HEK293 (cell line): Measurements from ENCODE around the gene FAM171A2.
A peak's percentile ranks its signal among the peaks of the same experiment; 100 is the strongest.

ENCODE experiments used
- GLIS1 ChIP-seq: fragments of 450-650 bp; formaldehyde crosslinking; IDR thresholded peaks from 2 replicates; pipeline ENCODE4 v1.5.1; 2016; ENCODE audit warnings: missing biosample characterization, missing genetic modification characterization
- HOXC10 ChIP-seq: sonication (generic); formaldehyde crosslinking; IDR thresholded peaks from 2 replicates; pipeline ENCODE4 v1.8.1; 2023; ENCODE audit warnings: mild to moderate bottlenecking, missing genetic modification reagents
- TCF7L2 ChIP-seq: IDR thresholded peaks from 2 replicates; pipeline ENCODE4 v1.6.1; 2011; ENCODE audit warnings: low read depth, mild to moderate bottlenecking, inconsistent platforms, low read length, moderate library complexity, borderline replicate concordance
- YY2 ChIP-seq: fragments of 450-650 bp; formaldehyde crosslinking; IDR thresholded peaks from 2 replicates; pipeline ENCODE4 v1.5.1; 2016; ENCODE audit warnings: missing biosample characterization, missing genetic modification characterization
- ZEB2 ChIP-seq: fragments of 450-650 bp; formaldehyde crosslinking; IDR thresholded peaks from 2 replicates; pipeline ENCODE4 v1.5.1; 2016; ENCODE audit warnings: missing biosample characterization, missing genetic modification characterization
- ZFP37 ChIP-seq: fragments of 450-650 bp; formaldehyde crosslinking; IDR thresholded peaks from 2 replicates; pipeline ENCODE4 v1.5.1; 2016; ENCODE audit warnings: missing biosample characterization, missing genetic modification characterization
- ZNF133 ChIP-seq: fragments of 450-650 bp; formaldehyde crosslinking; IDR thresholded peaks from 2 replicates; pipeline ENCODE4 v1.5.1; 2016; ENCODE audit warnings: missing biosample characterization, missing genetic modification characterization
- ZNF140 ChIP-seq: fragments of 450-650 bp; formaldehyde crosslinking; IDR thresholded peaks from 2 replicates; pipeline ENCODE4 v1.5.1; 2016; ENCODE audit warnings: missing biosample characterization, missing genetic modification characterization
- ZNF221 ChIP-seq: fragments of 450-650 bp; formaldehyde crosslinking; IDR thresholded peaks from 2 replicates; pipeline ENCODE4 v1.5.1; 2017; ENCODE audit warnings: missing biosample characterization, missing genetic modification characterization, borderline replicate concordance
- ZNF24 ChIP-seq: fragments of 450-650 bp; formaldehyde crosslinking; IDR thresholded peaks from 2 replicates; pipeline ENCODE4 v1.5.1; 2016; ENCODE audit warnings: missing biosample characterization, missing genetic modification characterization
- ZNF292 ChIP-seq: fragments of 450-650 bp; formaldehyde crosslinking; IDR thresholded peaks from 2 replicates; pipeline ENCODE4 v1.5.1; 2016; ENCODE audit warnings: low read depth, missing biosample characterization, missing genetic modification characterization, borderline replicate concordance
- ZNF341 ChIP-seq: fragments of 450-650 bp; formaldehyde crosslinking; IDR thresholded peaks from 2 replicates; pipeline ENCODE4; 2016; ENCODE audit warnings: low read depth, missing biosample characterization, missing genetic modification characterization
- ZNF48 ChIP-seq: fragments of 450-650 bp; formaldehyde crosslinking; IDR thresholded peaks from 2 replicates; pipeline ENCODE4 v1.5.1; 2016; ENCODE audit warnings: missing biosample characterization, missing genetic modification characterization
- ZNF529 ChIP-seq: fragments of 450-650 bp; formaldehyde crosslinking; IDR thresholded peaks from 2 replicates; pipeline ENCODE4 v1.5.1; 2017; ENCODE audit warnings: missing genetic modification characterization, missing biosample characterization; ENCODE audit not compliant: insufficient replicate concordance
- ZNF549 ChIP-seq: fragments of 450-650 bp; IDR thresholded peaks from 2 replicates; pipeline ENCODE4 v1.5.1; 2018; ENCODE audit warnings: missing biosample characterization, missing genetic modification characterization, mild to moderate bottlenecking, inconsistent platforms, moderate library complexity
- ZNF561 ChIP-seq: fragments of 450-650 bp; IDR thresholded peaks from 2 replicates; pipeline ENCODE4 v1.5.1; 2018; ENCODE audit warnings: missing biosample characterization, missing genetic modification characterization, borderline replicate concordance
- ZNF610 ChIP-seq: fragments of 450-650 bp; formaldehyde crosslinking; IDR thresholded peaks from 2 replicates; pipeline ENCODE4 v1.5.1; 2016; ENCODE audit warnings: missing biosample characterization, missing genetic modification characterization, borderline replicate concordance
- ZNF624 ChIP-seq: fragments of 450-650 bp; formaldehyde crosslinking; IDR thresholded peaks from 2 replicates; pipeline ENCODE4 v1.5.1; 2017; ENCODE audit warnings: missing biosample characterization, missing genetic modification characterization
- ZNF626 ChIP-seq: fragments of 450-650 bp; sonication (Bioruptor Pico); formaldehyde crosslinking; IDR thresholded peaks from 2 replicates; pipeline ENCODE4 v1.5.1; 2018; ENCODE audit warnings: missing biosample characterization, missing genetic modification characterization, inconsistent platforms
- ZNF660 ChIP-seq: fragments of 450-650 bp; IDR thresholded peaks from 2 replicates; pipeline ENCODE4 v1.5.1; 2018; ENCODE audit warnings: missing biosample characterization, mild to moderate bottlenecking, missing genetic modification characterization
- ZNF664 ChIP-seq: fragments of 450-650 bp; formaldehyde crosslinking; IDR thresholded peaks from 2 replicates; pipeline ENCODE4 v1.5.1; 2016; ENCODE audit warnings: missing biosample characterization, missing genetic modification characterization
- ZNF830 ChIP-seq: fragments of 450-650 bp; IDR thresholded peaks from 2 replicates; pipeline ENCODE4 v1.5.0; 2018; ENCODE audit warnings: missing biosample characterization, missing genetic modification characterization, low read depth, mild to moderate bottlenecking, moderate library complexity
- ZSCAN16 ChIP-seq: fragments of 450-650 bp; formaldehyde crosslinking; IDR thresholded peaks from 2 replicates; pipeline ENCODE4 v1.5.1; 2016; ENCODE audit warnings: missing biosample characterization, missing genetic modification characterization
- ZXDB ChIP-seq: fragments of 450-650 bp; formaldehyde crosslinking; IDR thresholded peaks from 2 replicates; pipeline ENCODE4 v1.5.1; 2016; ENCODE audit warnings: missing biosample characterization, missing genetic modification characterization
- TF ChIP-seq, protein P1 (sequence below): fragments of 450-650 bp; formaldehyde crosslinking; IDR thresholded peaks from 2 replicates; pipeline ENCODE4 v1.5.1; 2016; ENCODE audit warnings: missing biosample characterization, missing genetic modification characterization
- TF ChIP-seq, protein P2 (sequence below): fragments of 450-650 bp; formaldehyde crosslinking; IDR thresholded peaks from 2 replicates; pipeline ENCODE4 v1.5.1; 2017; ENCODE audit warnings: missing biosample characterization, missing genetic modification characterization
- TF ChIP-seq, protein P3 (sequence below): fragments of 450-650 bp; formaldehyde crosslinking; IDR thresholded peaks from 2 replicates; pipeline ENCODE4 v1.5.1; 2016; ENCODE audit warnings: missing biosample characterization, missing genetic modification characterization
- TF ChIP-seq, protein P4 (sequence below): fragments of 450-650 bp; formaldehyde crosslinking; IDR thresholded peaks from 2 replicates; pipeline ENCODE4 v1.5.1; 2016; ENCODE audit warnings: missing biosample characterization, missing genetic modification characterization
- TF ChIP-seq, protein P5 (sequence below): IDR thresholded peaks from 2 replicates; pipeline ENCODE4 v1.6.1; 2011; ENCODE audit warnings: mild to moderate bottlenecking, low read depth, low read length, borderline replicate concordance
- TF ChIP-seq, protein P6 (sequence below): fragments of 450-650 bp; formaldehyde crosslinking; IDR thresholded peaks from 2 replicates; pipeline ENCODE4 v1.5.1; 2016; ENCODE audit warnings: missing biosample characterization, missing genetic modification characterization

Gene FAM171A2

DNA sequence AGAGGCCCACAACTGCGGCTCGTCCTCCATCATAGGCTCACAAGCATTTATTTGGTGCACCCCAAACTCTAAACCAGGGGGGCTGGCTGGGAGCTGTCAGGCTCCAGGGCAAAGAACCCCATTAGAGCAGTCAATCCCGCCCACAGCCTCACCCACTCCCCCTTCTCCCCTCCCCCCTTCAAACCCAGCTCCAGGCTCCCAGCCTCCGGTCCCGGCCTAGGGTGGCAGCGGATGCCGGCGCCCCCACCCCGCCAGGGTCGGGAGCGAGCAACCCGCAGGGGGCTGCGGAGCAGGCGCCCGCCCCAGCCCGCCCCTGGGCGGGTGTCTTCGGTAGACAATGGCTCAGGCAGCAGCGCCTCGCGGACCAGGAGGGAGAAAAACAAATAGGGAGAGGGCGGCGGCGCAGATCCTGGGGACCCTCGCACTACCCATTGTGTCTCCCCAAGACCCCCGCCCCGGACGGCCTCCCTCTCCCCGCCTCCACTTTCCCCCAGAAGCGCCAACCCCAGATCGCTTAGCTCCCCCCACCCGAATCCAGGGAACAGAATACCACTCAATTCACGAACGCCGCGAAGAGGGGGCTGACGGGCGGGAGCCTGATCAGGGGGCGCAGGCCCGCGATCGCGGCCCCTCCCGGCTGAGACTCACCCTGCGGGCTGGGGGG lies 572 bp downstream of the FAM171A2 start (continued):
- TF ChIP-seq ZNF830 (tag by site-specific recombination) = no peak
- TF ChIP-seq, protein P1, sequence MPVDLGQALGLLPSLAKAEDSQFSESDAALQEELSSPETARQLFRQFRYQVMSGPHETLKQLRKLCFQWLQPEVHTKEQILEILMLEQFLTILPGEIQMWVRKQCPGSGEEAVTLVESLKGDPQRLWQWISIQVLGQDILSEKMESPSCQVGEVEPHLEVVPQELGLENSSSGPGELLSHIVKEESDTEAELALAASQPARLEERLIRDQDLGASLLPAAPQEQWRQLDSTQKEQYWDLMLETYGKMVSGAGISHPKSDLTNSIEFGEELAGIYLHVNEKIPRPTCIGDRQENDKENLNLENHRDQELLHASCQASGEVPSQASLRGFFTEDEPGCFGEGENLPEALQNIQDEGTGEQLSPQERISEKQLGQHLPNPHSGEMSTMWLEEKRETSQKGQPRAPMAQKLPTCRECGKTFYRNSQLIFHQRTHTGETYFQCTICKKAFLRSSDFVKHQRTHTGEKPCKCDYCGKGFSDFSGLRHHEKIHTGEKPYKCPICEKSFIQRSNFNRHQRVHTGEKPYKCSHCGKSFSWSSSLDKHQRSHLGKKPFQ (tag by site-specific recombination) = no peak
- no peak for TF ChIP-seq ZNF341 (tag by site-specific recombination)
- no peak for TF ChIP-seq ZNF660 (tag by site-specific recombination)
- TF ChIP-seq ZNF664 (tag by site-specific recombination) = no peak
- no peak for TF ChIP-seq TCF7L2
- no peak for TF ChIP-seq ZNF48 (tag by site-specific recombination)
- no peak for TF ChIP-seq ZXDB (tag by site-specific recombination)
- no peak for TF ChIP-seq ZNF292
- no peak for TF ChIP-seq YY2 (tag by site-specific recombination)
- no peak for TF ChIP-seq ZNF140 (tag by site-specific recombination)
- no peak; the same call in 1 of the 2 replicates for TF ChIP-seq ZNF561 (tag by site-specific recombination)
- TF ChIP-seq ZNF529 (tag by site-specific recombination) = no peak
- TF ChIP-seq, protein P2, sequence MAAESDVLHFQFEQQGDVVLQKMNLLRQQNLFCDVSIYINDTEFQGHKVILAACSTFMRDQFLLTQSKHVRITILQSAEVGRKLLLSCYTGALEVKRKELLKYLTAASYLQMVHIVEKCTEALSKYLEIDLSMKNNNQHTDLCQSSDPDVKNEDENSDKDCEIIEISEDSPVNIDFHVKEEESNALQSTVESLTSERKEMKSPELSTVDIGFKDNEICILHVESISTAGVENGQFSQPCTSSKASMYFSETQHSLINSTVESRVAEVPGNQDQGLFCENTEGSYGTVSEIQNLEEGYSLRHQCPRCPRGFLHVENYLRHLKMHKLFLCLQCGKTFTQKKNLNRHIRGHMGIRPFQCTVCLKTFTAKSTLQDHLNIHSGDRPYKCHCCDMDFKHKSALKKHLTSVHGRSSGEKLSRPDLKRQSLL (tag by site-specific recombination) = peak; percentile 1; the same call in 1 of the 2 replicates
- no peak for TF ChIP-seq ZNF133 (tag by site-specific recombination)
- no peak for TF ChIP-seq ZNF24
- TF ChIP-seq, protein P3, sequence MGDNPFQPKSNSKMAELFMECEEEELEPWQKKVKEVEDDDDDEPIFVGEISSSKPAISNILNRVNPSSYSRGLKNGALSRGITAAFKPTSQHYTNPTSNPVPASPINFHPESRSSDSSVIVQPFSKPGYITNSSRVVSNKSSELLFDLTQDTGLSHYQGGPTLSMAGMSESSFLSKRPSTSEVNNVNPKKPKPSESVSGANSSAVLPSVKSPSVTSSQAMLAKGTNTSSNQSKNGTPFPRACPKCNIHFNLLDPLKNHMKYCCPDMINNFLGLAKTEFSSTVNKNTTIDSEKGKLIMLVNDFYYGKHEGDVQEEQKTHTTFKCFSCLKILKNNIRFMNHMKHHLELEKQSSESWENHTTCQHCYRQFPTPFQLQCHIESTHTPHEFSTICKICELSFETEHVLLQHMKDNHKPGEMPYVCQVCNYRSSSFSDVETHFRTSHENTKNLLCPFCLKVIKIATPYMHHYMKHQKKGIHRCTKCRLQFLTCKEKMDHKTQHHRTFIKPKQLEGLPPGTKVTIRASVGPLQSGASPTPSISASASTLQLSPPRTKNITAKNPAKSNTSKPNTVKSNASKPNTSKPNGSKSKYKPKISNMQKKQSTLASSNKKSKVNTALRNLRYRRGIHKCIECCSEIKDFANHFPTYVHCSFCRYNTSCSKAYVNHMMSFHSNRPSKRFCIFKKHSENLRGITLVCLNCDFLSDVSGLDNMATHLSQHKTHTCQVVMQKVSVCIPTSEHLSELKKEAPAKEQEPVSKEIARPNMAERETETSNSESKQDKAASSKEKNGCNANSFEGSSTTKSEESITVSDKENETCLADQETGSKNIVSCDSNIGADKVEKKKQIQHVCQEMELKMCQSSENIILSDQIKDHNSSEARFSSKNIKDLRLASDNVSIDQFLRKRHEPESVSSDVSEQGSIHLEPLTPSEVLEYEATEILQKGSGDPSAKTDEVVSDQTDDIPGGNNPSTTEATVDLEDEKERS (tag by site-specific recombination) = no peak
- no peak for TF ChIP-seq ZSCAN16 (tag by site-specific recombination)
- TF ChIP-seq, protein P4, sequence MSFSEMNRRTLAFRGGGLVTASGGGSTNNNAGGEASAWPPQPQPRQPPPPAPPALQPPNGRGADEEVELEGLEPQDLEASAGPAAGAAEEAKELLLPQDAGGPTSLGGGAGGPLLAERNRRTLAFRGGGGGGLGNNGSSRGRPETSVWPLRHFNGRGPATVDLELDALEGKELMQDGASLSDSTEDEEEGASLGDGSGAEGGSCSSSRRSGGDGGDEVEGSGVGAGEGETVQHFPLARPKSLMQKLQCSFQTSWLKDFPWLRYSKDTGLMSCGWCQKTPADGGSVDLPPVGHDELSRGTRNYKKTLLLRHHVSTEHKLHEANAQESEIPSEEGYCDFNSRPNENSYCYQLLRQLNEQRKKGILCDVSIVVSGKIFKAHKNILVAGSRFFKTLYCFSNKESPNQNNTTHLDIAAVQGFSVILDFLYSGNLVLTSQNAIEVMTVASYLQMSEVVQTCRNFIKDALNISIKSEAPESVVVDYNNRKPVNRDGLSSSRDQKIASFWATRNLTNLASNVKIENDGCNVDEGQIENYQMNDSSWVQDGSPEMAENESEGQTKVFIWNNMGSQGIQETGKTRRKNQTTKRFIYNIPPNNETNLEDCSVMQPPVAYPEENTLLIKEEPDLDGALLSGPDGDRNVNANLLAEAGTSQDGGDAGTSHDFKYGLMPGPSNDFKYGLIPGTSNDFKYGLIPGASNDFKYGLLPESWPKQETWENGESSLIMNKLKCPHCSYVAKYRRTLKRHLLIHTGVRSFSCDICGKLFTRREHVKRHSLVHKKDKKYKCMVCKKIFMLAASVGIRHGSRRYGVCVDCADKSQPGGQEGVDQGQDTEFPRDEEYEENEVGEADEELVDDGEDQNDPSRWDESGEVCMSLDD (tag by site-specific recombination) = peak; percentile 49; the same call in 1 of the 2 replicates
- TF ChIP-seq HOXC10 = no peak
- TF ChIP-seq ZNF610 (tag by site-specific recombination) = no peak
- TF ChIP-seq, protein P5, sequence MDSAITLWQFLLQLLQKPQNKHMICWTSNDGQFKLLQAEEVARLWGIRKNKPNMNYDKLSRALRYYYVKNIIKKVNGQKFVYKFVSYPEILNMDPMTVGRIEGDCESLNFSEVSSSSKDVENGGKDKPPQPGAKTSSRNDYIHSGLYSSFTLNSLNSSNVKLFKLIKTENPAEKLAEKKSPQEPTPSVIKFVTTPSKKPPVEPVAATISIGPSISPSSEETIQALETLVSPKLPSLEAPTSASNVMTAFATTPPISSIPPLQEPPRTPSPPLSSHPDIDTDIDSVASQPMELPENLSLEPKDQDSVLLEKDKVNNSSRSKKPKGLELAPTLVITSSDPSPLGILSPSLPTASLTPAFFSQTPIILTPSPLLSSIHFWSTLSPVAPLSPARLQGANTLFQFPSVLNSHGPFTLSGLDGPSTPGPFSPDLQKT = no peak
- no peak for TF ChIP-seq ZNF221 (tag by site-specific recombination)
- no peak for TF ChIP-seq ZNF626 (tag by site-specific recombination)
- peak; percentile 11; the same call in 1 of the 2 replicates for TF ChIP-seq ZEB2
- peak; percentile 43 for TF ChIP-seq GLIS1
- TF ChIP-seq, protein P6, sequence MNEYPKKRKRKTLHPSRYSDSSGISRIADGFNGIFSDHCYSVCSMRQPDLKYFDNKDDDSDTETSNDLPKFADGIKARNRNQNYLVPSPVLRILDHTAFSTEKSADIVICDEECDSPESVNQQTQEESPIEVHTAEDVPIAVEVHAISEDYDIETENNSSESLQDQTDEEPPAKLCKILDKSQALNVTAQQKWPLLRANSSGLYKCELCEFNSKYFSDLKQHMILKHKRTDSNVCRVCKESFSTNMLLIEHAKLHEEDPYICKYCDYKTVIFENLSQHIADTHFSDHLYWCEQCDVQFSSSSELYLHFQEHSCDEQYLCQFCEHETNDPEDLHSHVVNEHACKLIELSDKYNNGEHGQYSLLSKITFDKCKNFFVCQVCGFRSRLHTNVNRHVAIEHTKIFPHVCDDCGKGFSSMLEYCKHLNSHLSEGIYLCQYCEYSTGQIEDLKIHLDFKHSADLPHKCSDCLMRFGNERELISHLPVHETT = no peak
- no peak for TF ChIP-seq ZFP37 (tag by site-specific recombination)
- TF ChIP-seq ZNF624 (tag by site-specific recombination) = no peak
- no peak for TF ChIP-seq ZNF549
